Pulmonary artery endothelial cell (primary cell): Measurements from ENCODE around the gene MSANTD1. TPM values are rescaled to one million over a fixed set of nuclear protein-coding genes. Genes with fewer than 3 reads are reported as not detected.

Experiments used
- DNase-seq: peaks from one replicate; pipeline ENCODE4 v3.0.0-alpha.2; 2011; ENCODE audit warnings: low read depth, low spot score
- total RNA-seq: library from RNA; depleted of rRNA; stranded (reverse); fragments of >200 nt; gene quantifications from 2 replicates; pipeline ENCODE4 v1.2.3, GENCODE V29; 2014

Gene MSANTD1
- total RNA-seq, 1 donor from 2014 or later, result 0.07 TPM

- DNase-seq, result no peak
Observed at GRCh38 chr4:3302173-3302785, 53.3 kb downstream of the MSANTD1 start.

- DNase-seq, result no peak
Observed at GRCh38 chr4:3302786-3303564, 54.0 kb downstream of the MSANTD1 start.

GRCh38 chr4:3303565-3303824 lies 54.5 kb downstream of the MSANTD1 start:
- no peak for DNase-seq

GRCh38 chr4:3303923-3304710 lies 55.2 kb downstream of the MSANTD1 start:
- DNase-seq, result no peak

- DNase-seq, result no peak
Observed at GRCh38 chr4:3304831-3305609, 56.1 kb downstream of the MSANTD1 start.

GRCh38 chr4:3305610-3306371 lies 56.8 kb downstream of the MSANTD1 start:
- DNase-seq, result peak; percentile 78

Other genes with a start within 250 kb of the MSANTD1 start
- gene HTT-AS, start 174.6 kb upstream of the MSANTD1 start, total RNA-seq, result not detected in 2 replicates
- 21.8 and 51.8 TPM in 2 replicates for gene HTT, start 174.5 kb upstream of the MSANTD1 start, total RNA-seq
- 45.5 and 47.8 TPM in 2 replicates for gene RGS12, start 43.9 kb downstream of the MSANTD1 start, total RNA-seq
- gene HGFAC, start 192.8 kb downstream of the MSANTD1 start, total RNA-seq, result 0.18 TPM in 1 of 2 replicates, not detected in the other
- 0.20 TPM in 1 of 2 replicates, not detected in the other for gene DOK7, start 214.1 kb downstream of the MSANTD1 start, total RNA-seq